Measurements from ENCODE around the gene RORB.
"Not testable (repeated sequence)": the region's sequence is repeated elsewhere in the genome, so short reads cannot be mapped to it uniquely, and the experiment has no call there.

The RORB gene

DNA sequence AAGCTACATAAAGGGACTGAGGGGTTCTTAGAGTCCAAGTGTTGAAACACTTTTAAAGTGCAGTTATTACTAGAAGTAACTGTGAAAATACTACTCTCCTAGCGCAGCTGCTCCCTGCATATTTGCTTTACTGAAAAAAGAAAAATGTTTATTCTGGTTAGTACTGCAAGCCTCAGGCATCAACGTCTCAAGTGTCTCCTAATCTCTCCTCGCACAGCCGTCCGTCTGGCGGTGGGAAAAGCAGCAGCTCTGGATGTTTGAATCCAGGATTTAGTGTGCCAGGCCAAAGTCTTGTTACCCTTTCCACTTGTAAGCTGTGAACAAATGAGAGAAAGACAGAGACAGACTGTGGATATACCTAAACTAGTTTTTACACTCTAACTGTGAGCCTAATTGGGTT is 31.1 kb downstream of the RORB start:
- Histone ChIP-seq H3K36me3 (no peaks in the 10 kb centered on the region), H3K4me1 (no peaks in the 10 kb centered on the region), H3K4me3 (ENCODE audit: low read depth, low read length) (no peak overlapping the region), H3K9me3 (no peaks in the 10 kb centered on the region), H3K27me3 (no peaks in the 10 kb centered on the region)
- no peak for DNase-seq
- TF ChIP-seq, protein P1, sequence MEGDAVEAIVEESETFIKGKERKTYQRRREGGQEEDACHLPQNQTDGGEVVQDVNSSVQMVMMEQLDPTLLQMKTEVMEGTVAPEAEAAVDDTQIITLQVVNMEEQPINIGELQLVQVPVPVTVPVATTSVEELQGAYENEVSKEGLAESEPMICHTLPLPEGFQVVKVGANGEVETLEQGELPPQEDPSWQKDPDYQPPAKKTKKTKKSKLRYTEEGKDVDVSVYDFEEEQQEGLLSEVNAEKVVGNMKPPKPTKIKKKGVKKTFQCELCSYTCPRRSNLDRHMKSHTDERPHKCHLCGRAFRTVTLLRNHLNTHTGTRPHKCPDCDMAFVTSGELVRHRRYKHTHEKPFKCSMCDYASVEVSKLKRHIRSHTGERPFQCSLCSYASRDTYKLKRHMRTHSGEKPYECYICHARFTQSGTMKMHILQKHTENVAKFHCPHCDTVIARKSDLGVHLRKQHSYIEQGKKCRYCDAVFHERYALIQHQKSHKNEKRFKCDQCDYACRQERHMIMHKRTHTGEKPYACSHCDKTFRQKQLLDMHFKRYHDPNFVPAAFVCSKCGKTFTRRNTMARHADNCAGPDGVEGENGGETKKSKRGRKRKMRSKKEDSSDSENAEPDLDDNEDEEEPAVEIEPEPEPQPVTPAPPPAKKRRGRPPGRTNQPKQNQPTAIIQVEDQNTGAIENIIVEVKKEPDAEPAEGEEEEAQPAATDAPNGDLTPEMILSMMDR (IDR thresholded peaks at IDR 0.05; ENCODE audit: low read depth, low read length), result no peak

DNA sequence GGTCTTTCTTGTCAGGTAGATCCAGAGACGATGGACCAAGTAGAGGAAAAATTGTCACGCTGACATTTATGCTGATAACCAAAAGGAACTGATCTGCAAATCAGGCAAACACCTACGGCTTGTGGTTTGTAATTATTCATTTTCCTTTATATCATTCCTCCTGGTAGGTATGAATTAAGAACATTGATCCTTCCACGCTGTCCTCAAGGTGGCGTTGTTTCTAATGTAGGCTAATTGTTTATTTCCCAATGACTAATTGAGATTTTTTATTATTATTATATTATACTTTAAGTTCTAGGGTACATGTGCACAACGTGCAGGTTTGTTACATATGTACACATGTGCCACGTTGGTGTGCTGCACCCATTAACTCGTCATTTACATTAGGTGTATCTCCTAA is 33.3 kb downstream of the RORB start:
- not testable (repeated sequence) for H3K36me3 ChIP-seq; H3K27me3 ChIP-seq; H3K4me1 ChIP-seq; H3K9me3 ChIP-seq; DNase-seq; H3K4me3 ChIP-seq (ENCODE audit: low read depth, low read length)

DNA sequence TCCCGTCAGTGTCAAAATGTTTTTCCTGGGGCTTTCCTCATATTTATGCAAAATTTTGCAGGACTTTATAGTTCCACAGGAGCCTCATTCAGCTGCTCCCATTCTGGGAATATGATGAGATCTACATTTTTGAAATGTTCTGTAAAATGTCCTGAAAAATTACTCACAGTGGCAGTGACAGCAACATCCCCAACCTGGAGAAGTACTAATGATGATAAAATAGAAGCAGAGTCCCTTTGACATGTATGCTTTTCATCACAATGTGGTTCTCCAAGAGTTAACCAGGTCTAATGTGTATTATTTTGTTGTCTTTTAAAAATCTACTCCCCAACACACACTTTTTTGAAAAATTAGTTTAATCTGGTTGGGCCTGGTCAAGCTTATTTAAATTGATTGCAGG is 36.1 kb downstream of the RORB start:
- TF ChIP-seq, protein P1 (IDR thresholded peaks at IDR 0.05; ENCODE audit: low read depth, low read length), result no peak
- no peaks in the 10 kb centered on the region for H3K9me3 ChIP-seq
- no peaks in the 10 kb centered on the region for H3K4me1 ChIP-seq
- DNase-seq, result no peak
- no peaks in the 10 kb centered on the region for H3K36me3 ChIP-seq
- H3K4me3 ChIP-seq (ENCODE audit: low read depth, low read length), result no peak overlapping the region
- H3K27me3 ChIP-seq, result no peaks in the 10 kb centered on the region

DNA sequence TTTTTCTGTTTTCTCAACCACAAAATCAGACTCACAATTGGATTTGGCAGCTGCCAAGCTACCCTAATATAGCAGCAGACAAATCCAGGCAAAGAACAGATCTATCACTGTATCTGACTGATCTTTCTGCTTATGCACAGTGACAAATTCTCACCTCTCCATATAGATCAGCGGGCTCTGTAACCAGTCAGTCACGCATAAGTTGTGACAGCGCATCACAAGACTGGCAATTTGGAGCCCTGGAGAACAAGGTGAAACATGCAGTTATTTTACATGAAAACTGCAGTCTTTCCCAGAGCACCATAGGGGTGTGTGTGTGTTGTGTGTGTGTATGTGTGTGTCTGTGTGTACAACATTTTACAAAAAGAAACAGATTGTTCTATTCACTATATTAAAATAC is 37.7 kb downstream of the RORB start:
- H3K4me1 ChIP-seq, result no peaks in the 10 kb centered on the region
- no peaks in the 10 kb centered on the region for H3K36me3 ChIP-seq
- no peaks in the 10 kb centered on the region for H3K27me3 ChIP-seq
- no peaks in the 10 kb centered on the region for H3K9me3 ChIP-seq
- TF ChIP-seq, protein P1 (IDR thresholded peaks at IDR 0.05; ENCODE audit: low read depth, low read length), result no peak
- H3K4me3 ChIP-seq (ENCODE audit: low read depth, low read length), result no peak overlapping the region
- no peak for DNase-seq

DNA sequence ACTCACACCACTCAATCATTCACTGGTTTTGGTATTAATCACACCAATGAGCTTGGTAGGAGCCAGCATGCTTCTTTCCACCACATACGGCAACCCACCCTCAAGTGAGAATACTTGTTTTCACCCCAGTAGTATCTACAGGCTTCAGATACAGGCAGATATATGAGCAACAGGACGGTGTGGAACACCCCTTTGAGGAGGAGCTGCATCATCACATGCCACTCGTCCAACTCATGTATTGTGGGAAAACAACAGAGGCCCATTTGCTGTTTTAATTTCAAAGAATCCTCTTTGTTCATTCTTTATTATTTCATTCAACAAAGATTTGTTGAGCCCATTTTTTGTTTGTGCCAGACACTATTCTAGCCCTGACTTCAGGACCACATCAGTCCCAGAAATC is 46.0 kb downstream of the RORB start:
- no peaks in the 10 kb centered on the region for H3K4me1 ChIP-seq
- TF ChIP-seq, protein P1 (IDR thresholded peaks at IDR 0.05; ENCODE audit: low read depth, low read length), result no peak
- H3K36me3 ChIP-seq, result no peaks in the 10 kb centered on the region
- H3K27me3 ChIP-seq, result no peaks in the 10 kb centered on the region
- H3K9me3 ChIP-seq, result no peaks in the 10 kb centered on the region
- no peak overlapping the region for H3K4me3 ChIP-seq (ENCODE audit: low read depth, low read length)
- no peak for DNase-seq

DNA sequence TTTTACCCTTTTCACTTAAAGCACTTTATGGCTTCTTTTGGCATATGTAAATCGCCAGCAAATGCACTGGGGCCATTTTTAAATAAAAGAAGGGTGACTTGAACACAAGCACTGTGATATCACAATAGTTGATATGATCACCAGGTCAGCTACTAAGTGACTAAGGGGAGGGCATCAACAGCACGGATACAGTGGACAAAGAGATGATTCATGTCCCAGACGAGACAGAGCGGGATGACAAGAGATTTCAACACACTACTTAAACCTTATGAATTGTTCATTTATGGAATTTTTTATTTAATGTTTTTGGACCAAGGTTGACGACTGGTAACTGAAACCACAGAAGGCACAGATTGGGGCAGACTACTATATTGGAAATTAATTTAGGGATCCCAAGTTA is 54.1 kb downstream of the RORB start:
- H3K27me3 ChIP-seq, result no peaks in the 10 kb centered on the region
- DNase-seq, result no peak
- TF ChIP-seq, protein P1 (IDR thresholded peaks at IDR 0.05; ENCODE audit: low read depth, low read length), result no peak
- H3K36me3 ChIP-seq, result no peaks in the 10 kb centered on the region
- no peaks in the 10 kb centered on the region for H3K9me3 ChIP-seq
- H3K4me1 ChIP-seq, result no peaks in the 10 kb centered on the region
- no peak overlapping the region for H3K4me3 ChIP-seq (ENCODE audit: low read depth, low read length)

DNA sequence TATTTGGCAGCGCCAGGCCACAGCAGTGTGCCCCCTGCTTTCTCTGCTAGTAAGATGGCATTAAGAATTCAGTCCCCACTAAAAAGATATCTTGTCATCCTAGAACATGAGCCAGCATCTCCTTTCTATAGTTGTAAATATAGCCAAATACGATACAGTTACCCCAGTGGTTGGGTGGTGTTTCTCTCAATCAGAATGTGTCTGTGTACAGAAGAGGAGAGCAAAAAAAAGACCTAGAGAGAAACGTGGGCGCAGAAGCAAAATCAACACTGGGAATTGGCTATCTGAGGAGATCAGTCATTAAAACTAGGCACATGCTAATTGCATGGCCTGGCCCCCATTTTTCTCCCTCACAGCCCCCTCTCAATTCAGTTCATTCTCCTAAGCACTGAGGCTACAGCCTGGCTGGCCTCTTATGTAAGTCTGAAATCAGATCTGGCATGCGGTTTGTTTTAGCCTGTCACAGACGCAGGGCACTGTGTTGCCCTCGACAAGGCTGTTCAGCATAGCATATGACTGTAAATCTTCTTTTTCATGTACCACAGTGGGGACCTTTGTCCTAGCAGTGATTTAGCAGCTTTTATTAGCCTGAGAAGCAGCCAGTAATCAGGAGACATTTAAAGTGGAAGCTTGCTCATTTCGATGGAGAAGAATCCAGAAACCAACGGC is 57.8 kb downstream of the RORB start:
- no peak for DNase-seq
- Histone ChIP-seq H3K36me3 (no peaks in the 10 kb centered on the region), H3K4me1 (no peaks in the 10 kb centered on the region), H3K27me3 (no peaks in the 10 kb centered on the region), H3K4me3 (ENCODE audit: low read depth, low read length) (no peak overlapping the region), H3K9me3 (no peaks in the 10 kb centered on the region)
- TF ChIP-seq, protein P1 (IDR thresholded peaks at IDR 0.05; ENCODE audit: low read depth, low read length), result no peak
